Neuronal stem cell (in vitro differentiated cells): ENCODE measurements around the gene ZBTB20.

Source experiments
- DNase-seq: peaks from one replicate; pipeline ENCODE4 v3.0.0-alpha.2; 2013; ENCODE audit warnings: low spot score
- H2AFZ ChIP-seq: one replicate; pipeline ENCODE4 v1.6.1; 2013; ENCODE audit warnings: mild to moderate bottlenecking, low read length, inconsistent platforms
- H2AK5ac ChIP-seq: 2 replicates; pipeline ENCODE4 v1.6.1; 2013; ENCODE audit warnings: low read depth, mild to moderate bottlenecking, inconsistent platforms, low read length, moderate library complexity, mixed read lengths
- H2BK120ac ChIP-seq: 2 replicates; pipeline ENCODE4 v1.6.1; 2013; ENCODE audit warnings: low read depth, mild to moderate bottlenecking, inconsistent platforms, low read length, moderate library complexity, mixed read lengths
- H2BK12ac ChIP-seq: one replicate; pipeline ENCODE4 v1.6.1; 2013; ENCODE audit warnings: low read length, inconsistent platforms
- H2BK15ac ChIP-seq: 2 replicates; pipeline ENCODE4 v1.6.1; 2013; ENCODE audit warnings: mild to moderate bottlenecking, low read length, inconsistent platforms, mixed read lengths
- H2BK5ac ChIP-seq: one replicate; pipeline ENCODE4 v1.6.1; 2013; ENCODE audit warnings: inconsistent platforms, mild to moderate bottlenecking, low read length, moderate library complexity
- H3K14ac ChIP-seq: one replicate; pipeline ENCODE4 v1.6.1; 2013; ENCODE audit warnings: low read length, inconsistent platforms
- H3K18ac ChIP-seq: 2 replicates; pipeline ENCODE4 v1.6.1; 2013; ENCODE audit warnings: low read length, inconsistent platforms
- H3K23ac ChIP-seq: 2 replicates; pipeline ENCODE4 v1.6.1; 2013; ENCODE audit warnings: low read depth, mild to moderate bottlenecking, mixed read lengths, low read length, inconsistent platforms; ENCODE audit not compliant: poor library complexity
- H3K27ac ChIP-seq: replicated peaks from 3 replicates; pipeline ENCODE4 v1.5.1; 2013; ENCODE audit warnings: low read length, inconsistent platforms
- H3K27me3 ChIP-seq, 3 experiments: 2 replicates each; pipeline ENCODE4 v1.6.1; 2013; ENCODE audit warnings: low read length in 3 of 3, mild to moderate bottlenecking in 2 of 3, inconsistent platforms in 1 of 3, low read depth in 1 of 3, mixed read lengths in 1 of 3, moderate library complexity in 1 of 3; ENCODE audit not compliant: control insufficient read depth in 3 of 3, insufficient read depth in 3 of 3
- H3K36me3 ChIP-seq, 2 donors: replicated peaks in 1 of 2; 2 replicates each; pipeline ENCODE4 v1.6.1; 2013; ENCODE audit warnings: low read length in 2 of 2; ENCODE audit not compliant: control insufficient read depth in 2 of 2, insufficient read depth in 2 of 2
- H3K4ac ChIP-seq: 2 replicates; pipeline ENCODE4 v1.6.1; 2013; ENCODE audit warnings: inconsistent platforms, mild to moderate bottlenecking, low read length, moderate library complexity
- H3K4me1 ChIP-seq, 2 donors: 1 replicate in 1 of 2; 2 replicates in 1 of 2; pipeline ENCODE4 v1.6.1; 2013; ENCODE audit warnings: low read length in 2 of 2, low read depth in 1 of 2; ENCODE audit not compliant: control insufficient read depth in 2 of 2, insufficient read depth in 1 of 2
- H3K4me2 ChIP-seq: one replicate; pipeline ENCODE4 v1.6.1; 2013; ENCODE audit warnings: mild to moderate bottlenecking, low read length, inconsistent platforms; ENCODE audit not compliant: insufficient read depth, poor library complexity, severe bottlenecking
- H3K4me3 ChIP-seq, 2 donors: 2 replicates each; pipeline ENCODE4 v1.5.1; 2013; ENCODE audit warnings: low read length in 2 of 2, mild to moderate bottlenecking in 2 of 2, inconsistent platforms in 1 of 2, moderate library complexity in 1 of 2
- H3K79me1 ChIP-seq: one replicate; pipeline ENCODE4 v1.6.1; 2013; ENCODE audit warnings: low read depth, mild to moderate bottlenecking, inconsistent platforms, low read length, moderate library complexity
- H3K9ac ChIP-seq: one replicate; pipeline ENCODE4 v1.6.1; 2013; ENCODE audit warnings: mild to moderate bottlenecking, low read depth, low read length, inconsistent platforms; ENCODE audit not compliant: poor library complexity
- H3K9me3 ChIP-seq, 2 donors: replicated peaks in 1 of 2; 2 replicates each; pipeline versions ENCODE3 to v1.6.1; 2013; ENCODE audit warnings: low read length in 2 of 2, mild to moderate bottlenecking in 2 of 2, inconsistent platforms in 1 of 2, low read depth in 1 of 2, mixed read lengths in 1 of 2, moderate library complexity in 1 of 2; ENCODE audit not compliant: control insufficient read depth in 2 of 2, insufficient read depth in 1 of 2
- H4K8ac ChIP-seq: one replicate; pipeline ENCODE4 v1.6.1; 2013; ENCODE audit warnings: low read depth, mild to moderate bottlenecking, inconsistent platforms, low read length, moderate library complexity
- H4K91ac ChIP-seq: one replicate; pipeline ENCODE4 v1.6.1; 2013; ENCODE audit warnings: low read length, low read depth, mild to moderate bottlenecking, inconsistent platforms; ENCODE audit not compliant: poor library complexity
- WGBS, 2 donors: extraction: QIAGEN DNeasy Blood & Tissue Kit; methylation state at CpG; one replicate each; pipeline ENCODE4 v1.1.7; 2013; ENCODE audit warnings: missing lambda C conversion rate in 2 of 2, mixed read lengths in 1 of 2; ENCODE audit not compliant: insufficient read length in 2 of 2, insufficient replicate concordance in 1 of 2; ENCODE audit errors: extremely low coverage in 2 of 2; 5-methylcytosine and 5-hydroxymethylcytosine counted together

The ZBTB20 gene

DNA sequence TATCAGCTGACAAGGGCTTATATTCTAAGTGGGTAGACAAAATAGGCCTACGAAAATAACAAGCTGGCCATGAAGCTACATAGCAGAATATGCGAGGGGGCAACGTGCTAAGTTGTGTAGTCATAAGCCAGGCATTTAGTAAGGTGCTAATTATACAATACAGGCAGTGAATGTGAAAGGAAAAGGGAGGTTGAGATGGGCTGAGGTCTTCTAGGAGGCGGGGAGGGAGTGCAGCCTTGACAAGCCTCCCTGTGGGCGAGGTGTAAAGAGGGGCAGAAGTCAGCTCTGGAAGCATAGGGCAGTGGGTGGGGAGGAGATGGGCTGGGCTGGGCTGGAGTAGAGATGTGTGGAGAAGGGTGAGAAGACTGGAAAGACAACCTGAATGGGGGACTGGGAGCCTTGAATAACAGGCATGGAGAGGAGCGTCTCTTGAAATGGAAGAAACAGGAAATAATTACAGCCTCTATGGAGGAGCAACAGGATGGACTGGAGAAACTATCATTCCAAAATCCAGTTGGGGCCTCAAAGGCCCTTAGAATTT lies 852.1 kb downstream of the ZBTB20 start:
- Histone ChIP-seq H3K14ac (no peak overlapping the region), H2BK15ac (no peak overlapping the region), H3K18ac (no peak overlapping the region), H2AFZ (no peak overlapping the region), H3K4me3 (no peak overlapping the region), H3K4me1 (peaks cover 0 to 3% of the 10 kb centered on the region in 2 donors), H3K27ac (no peak overlapping the region), H2BK12ac (no peak overlapping the region), H3K9me3 (no peaks in the 10 kb centered on the region), H3K36me3 (no peaks in the 10 kb centered on the region), H2BK5ac (no peak overlapping the region), H4K91ac (no peak overlapping the region), H4K8ac (no peak overlapping the region), H3K9ac (no peak overlapping the region), H3K4ac (no peak overlapping the region), H3K23ac (no peak overlapping the region), H3K4me2 (no peak overlapping the region), H2AK5ac (no peak overlapping the region), H3K27me3 (no peaks in the 10 kb centered on the region), H2BK120ac (no peak overlapping the region), H3K79me1 (no peaks in the 10 kb centered on the region)
- DNase-seq: no peak
- WGBS, 2 donors: no CpG with 5 or more reads among the region's 6 CpGs

DNA sequence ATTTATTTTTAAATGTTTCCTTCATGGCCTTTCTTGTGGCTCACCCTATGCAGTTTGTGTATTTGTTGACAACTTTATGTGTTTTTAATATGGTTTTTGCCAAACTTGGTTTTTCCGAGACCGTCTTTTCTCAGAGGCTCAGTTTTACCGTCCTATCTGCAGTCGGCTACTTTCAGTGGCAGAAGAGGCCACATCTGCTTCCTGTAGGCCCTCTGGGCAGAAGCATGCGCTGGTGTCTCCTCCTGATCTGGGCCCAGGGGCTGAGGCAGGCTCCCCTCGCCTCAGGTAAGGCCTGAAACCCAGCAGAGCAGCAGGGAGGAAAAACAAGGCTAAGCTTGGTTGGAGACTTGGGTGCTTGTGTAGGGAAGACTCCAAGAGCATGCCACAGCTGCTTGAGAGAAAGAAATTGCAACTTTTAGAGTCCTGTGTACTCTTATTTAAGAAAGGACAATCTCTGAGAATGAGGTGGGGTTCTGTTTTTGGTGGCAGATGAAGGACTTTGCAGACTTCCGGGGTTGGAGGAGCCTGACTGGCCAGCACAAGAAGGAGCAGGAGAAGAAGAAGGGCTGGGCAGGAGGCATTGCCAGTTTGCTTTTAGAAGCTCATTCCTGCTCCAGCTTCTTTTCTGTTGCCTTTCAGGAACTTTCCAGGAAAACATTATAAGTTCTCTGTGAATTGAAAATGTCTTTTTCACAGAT lies 853.1 kb downstream of the ZBTB20 start, which contains the start of gene TIGIT:
Gene TIGIT (plus strand): TSS at position 191 of the 698 bp plus-strand sequence. CDS start 34 bp downstream, at position 225.
- no peak within 1 kb of the TSS for H3K4me2 ChIP-seq
- no peak within 1 kb of the TSS for H2AFZ ChIP-seq
- H3K14ac ChIP-seq: no peak within 1 kb of the TSS
- no peak within 1 kb of the TSS for H2BK15ac ChIP-seq
- DNase-seq: no peak
- H2BK5ac ChIP-seq: no peak within 1 kb of the TSS
- WGBS, 2 donors: no CpG with 5 or more reads among the region's 7 CpGs
- no peak within 1 kb of the TSS for H4K91ac ChIP-seq
- no peak within 1 kb of the TSS for H3K18ac ChIP-seq
- no peak within 1 kb of the TSS for H2BK120ac ChIP-seq
- H3K9me3 ChIP-seq: no peaks in the 10 kb centered on the region
- H3K79me1 ChIP-seq: no peaks in the 10 kb centered on the region
- no peak within 1 kb of the TSS for H3K4ac ChIP-seq
- H4K8ac ChIP-seq: no peak within 1 kb of the TSS
- no peak within 1 kb of the TSS for H3K9ac ChIP-seq
- H3K36me3 ChIP-seq: no peaks in the 10 kb centered on the region
- no peak within 1 kb of the TSS for H2AK5ac ChIP-seq
- no peaks in the 10 kb centered on the region for H3K27me3 ChIP-seq
- no peak within 1 kb of the TSS for H2BK12ac ChIP-seq
- no peak within 1 kb of the TSS for H3K4me3 ChIP-seq
- no peak within 1 kb of the TSS for H3K23ac ChIP-seq
- H3K27ac ChIP-seq: no peak within 1 kb of the TSS
- H3K4me1 ChIP-seq: peaks cover 0 to 3% of the 10 kb centered on the region in 2 donors

DNA sequence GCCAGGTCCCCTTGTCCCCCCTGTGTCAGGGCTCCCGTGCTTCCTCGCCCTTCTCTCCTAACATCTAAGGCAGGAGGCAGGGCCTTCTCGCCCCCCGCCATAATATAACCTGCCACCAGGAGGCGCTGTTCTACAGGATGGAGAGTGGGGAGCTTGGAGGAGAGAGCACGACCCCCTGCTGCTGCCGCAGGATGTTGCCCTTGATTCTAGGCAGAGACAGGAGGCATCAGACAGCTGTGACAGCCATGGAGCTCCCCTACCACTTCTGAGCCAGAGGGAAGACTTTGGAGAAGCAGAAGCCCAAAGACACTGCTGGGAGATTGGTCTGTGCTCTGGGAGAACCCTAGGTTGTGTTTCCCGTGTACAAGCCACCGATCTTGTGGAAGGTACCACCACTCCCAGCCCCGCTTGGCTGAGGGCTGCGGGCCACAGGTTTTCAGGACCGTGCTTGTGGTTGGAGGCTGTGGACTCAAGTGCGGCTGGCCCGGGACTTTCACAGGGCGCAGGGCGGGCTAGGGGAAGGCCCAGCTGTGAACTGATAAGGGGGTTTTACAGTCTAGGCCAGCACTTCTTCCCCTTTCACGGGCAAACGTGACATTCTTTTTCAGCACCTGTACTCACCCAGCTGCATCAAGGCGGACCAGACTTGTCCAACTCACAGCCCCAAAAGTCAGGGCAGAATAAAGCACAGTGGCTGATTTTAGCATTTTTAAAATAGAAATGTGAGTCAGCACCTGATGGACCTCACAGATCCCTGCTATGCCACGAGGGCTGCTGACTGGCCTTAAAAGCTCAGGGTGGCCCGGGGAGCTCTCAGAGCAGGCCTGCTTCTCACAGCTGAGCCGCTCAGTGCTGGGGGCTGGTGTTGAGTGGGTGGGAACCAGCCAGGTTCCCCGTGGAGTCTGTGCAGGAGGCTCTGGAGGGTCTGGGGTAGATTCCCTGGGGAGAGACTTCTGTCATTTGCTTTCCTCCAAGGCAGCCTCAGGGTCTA lies 855.9 kb downstream of the ZBTB20 start:
- H2BK5ac ChIP-seq: no peak overlapping the region
- no peaks in the 10 kb centered on the region for H3K79me1 ChIP-seq
- H3K9ac ChIP-seq: no peak overlapping the region
- no peak overlapping the region for H4K8ac ChIP-seq
- DNase-seq: peak; percentile 79
- no peak overlapping the region for H3K27ac ChIP-seq
- H3K23ac ChIP-seq: no peak overlapping the region
- no peak overlapping the region for H2BK12ac ChIP-seq
- H3K14ac ChIP-seq: no peak overlapping the region
- H3K4me2 ChIP-seq: no peak overlapping the region
- H3K4me1 ChIP-seq: peaks cover 0 to 3% of the 10 kb centered on the region in 2 donors
- no CpG with 5 or more reads among the region's 23 CpGs for WGBS, 2 donors
- H2AK5ac ChIP-seq: no peak overlapping the region
- H3K4ac ChIP-seq: no peak overlapping the region
- H3K18ac ChIP-seq: peak overlapping the region; percentile 57
- no peak overlapping the region for H3K4me3 ChIP-seq
- peak overlapping the region; percentile 42 for H2AFZ ChIP-seq
- no peak overlapping the region for H2BK15ac ChIP-seq
- H4K91ac ChIP-seq: no peak overlapping the region
- no peak overlapping the region for H2BK120ac ChIP-seq
- H3K27me3 ChIP-seq: no peaks in the 10 kb centered on the region
- H3K9me3 ChIP-seq: no peaks in the 10 kb centered on the region
- no peaks in the 10 kb centered on the region for H3K36me3 ChIP-seq

DNA sequence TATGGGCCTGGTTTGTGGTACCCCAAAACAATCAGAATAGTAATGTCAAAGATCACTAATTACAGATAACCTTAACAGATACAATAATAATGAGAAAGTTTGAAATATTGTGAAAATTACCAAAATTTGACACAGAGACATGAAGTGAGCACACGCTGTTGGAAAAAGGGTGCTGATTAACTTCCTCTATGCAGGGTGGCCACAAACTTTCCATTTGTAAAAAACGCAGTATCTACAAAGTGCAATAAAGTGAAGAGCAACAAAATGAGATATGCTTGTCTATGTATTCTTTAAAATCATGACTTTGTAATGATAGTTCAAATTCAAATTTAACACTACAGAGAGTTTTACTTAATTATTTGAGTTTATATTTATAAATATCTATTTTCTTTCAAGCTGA lies 860.8 kb downstream of the ZBTB20 start:
- no peak overlapping the region for H3K14ac ChIP-seq
- H3K23ac ChIP-seq: no peak overlapping the region
- no peak overlapping the region for H4K8ac ChIP-seq
- no peaks in the 10 kb centered on the region for H3K27me3 ChIP-seq
- H3K4me1 ChIP-seq: peaks cover 0 to 3% of the 10 kb centered on the region in 2 donors
- no peaks in the 10 kb centered on the region for H3K9me3 ChIP-seq
- WGBS, 2 donors: no CpG with 5 or more reads among the region's 2 CpGs
- no peak overlapping the region for H2AFZ ChIP-seq
- H2AK5ac ChIP-seq: no peak overlapping the region
- H3K18ac ChIP-seq: no peak overlapping the region
- no peaks in the 10 kb centered on the region for H3K79me1 ChIP-seq
- H2BK5ac ChIP-seq: no peak overlapping the region
- H3K36me3 ChIP-seq: no peaks in the 10 kb centered on the region
- H2BK12ac ChIP-seq: no peak overlapping the region
- H3K4me3 ChIP-seq: no peak overlapping the region
- no peak overlapping the region for H3K4me2 ChIP-seq
- no peak overlapping the region for H2BK120ac ChIP-seq
- H3K4ac ChIP-seq: no peak overlapping the region
- H3K9ac ChIP-seq: no peak overlapping the region
- no peak for DNase-seq
- no peak overlapping the region for H3K27ac ChIP-seq
- H4K91ac ChIP-seq: no peak overlapping the region
- no peak overlapping the region for H2BK15ac ChIP-seq
